Left ventricle myocardium inferior (tissue), 1 donor: Measurements from ENCODE around the gene URB1. TPM values are rescaled to one million over a fixed set of nuclear protein-coding genes. Genes with fewer than 3 reads are reported as not detected.
A peak's percentile ranks its signal among the peaks of the same experiment; 100 is the strongest.

Source experiments
- DNase-seq: peaks from one replicate; pipeline ENCODE4 v3.0.0-alpha.2; 2020
- H3K27ac ChIP-seq: fragments of 200-600 bp; replicated peaks from 2 replicates; pipeline ENCODE4 v1.8.0; 2021
- H3K27me3 ChIP-seq: fragments of 200-600 bp; 2 replicates; pipeline ENCODE4 v1.8.0; 2021; ENCODE audit warnings: low read depth
- H3K36me3 ChIP-seq: fragments of 200-600 bp; 2 replicates; pipeline ENCODE4 v1.8.0; 2021
- H3K4me1 ChIP-seq: fragments of 200-600 bp; 2 replicates; pipeline ENCODE4 v1.8.0; 2021
- H3K4me3 ChIP-seq: fragments of 200-600 bp; 2 replicates; pipeline ENCODE4 v1.8.0; 2021; ENCODE audit warnings: mild to moderate bottlenecking, moderate library complexity
- H3K9me3 ChIP-seq: fragments of 200-600 bp; replicated peaks from 2 replicates; pipeline ENCODE4 v1.8.0; 2021
- intact Hi-C: fragments of 100-400 bp; cut with micrococcal nuclease; formaldehyde crosslinking; loops from one replicate; pipeline ENCODE4 v1.11.0; 2022
- total RNA-seq: library from RNA; stranded (reverse); fragmentation: NEBNext Ultra II Directional; extraction: Animal tissue kit (Norgen Biotek cat#: 25700); gene quantifications from one replicate; pipeline ENCODE4 v1.2.1, GENCODE V29; 2021
- TF ChIP-seq, protein P1 (sequence below): fragments of 200-600 bp; IDR thresholded peaks from 2 replicates; pipeline ENCODE4 v1.8.0; 2021; ENCODE audit warnings: antibody characterized with exemption, mild to moderate bottlenecking, borderline replicate concordance
- donor health status: DM: no; HTN: yes; CAD: no; lungs with severe emphysema.

Gene URB1
- total RNA-seq, 1 donor from 2014 or later, result 13.8 TPM

DNA sequence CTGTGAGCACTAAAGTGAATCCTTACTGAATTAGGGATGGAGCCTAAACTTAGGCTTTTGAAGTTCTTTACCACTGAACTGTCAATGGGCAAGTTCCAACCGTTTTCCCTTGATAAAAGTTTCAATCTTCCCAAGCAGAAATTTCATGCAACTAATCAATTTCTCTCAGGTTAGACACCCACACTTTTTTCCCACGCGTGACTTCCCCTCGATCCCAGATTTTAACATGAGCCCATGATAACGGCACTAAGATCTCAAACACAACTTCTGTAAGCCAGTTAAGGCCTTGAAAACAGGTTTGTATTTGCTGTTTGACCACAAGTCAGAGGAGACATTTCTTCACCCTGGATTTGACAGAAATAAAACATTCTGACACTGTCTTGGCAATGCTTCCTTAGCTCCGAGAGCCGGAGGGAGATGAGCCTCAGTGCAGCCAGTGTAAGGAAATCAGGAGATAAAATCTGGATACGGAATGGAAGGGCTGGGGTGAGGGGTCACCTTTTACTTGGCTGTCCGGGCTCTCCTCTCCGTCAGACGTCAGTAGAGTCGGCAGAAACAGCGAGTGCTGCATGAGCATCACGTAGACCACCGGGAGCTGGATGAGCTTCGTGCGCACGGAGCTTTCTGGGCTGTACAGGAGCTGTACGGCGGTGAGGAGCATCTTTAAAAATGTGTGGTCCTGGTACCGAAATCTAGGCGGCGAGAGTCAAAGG, 54.4 kb downstream of the URB1 start:
- intact Hi-C loops, result no loop called here
- H3K9me3 ChIP-seq, result no peaks in the 10 kb centered on the region
- no peaks in the 10 kb centered on the region for H3K4me1 ChIP-seq
- DNase-seq, result no peak
- H3K4me3 ChIP-seq, result no peak overlapping the region
- no peaks in the 10 kb centered on the region for H3K27me3 ChIP-seq
- TF ChIP-seq, protein P1, sequence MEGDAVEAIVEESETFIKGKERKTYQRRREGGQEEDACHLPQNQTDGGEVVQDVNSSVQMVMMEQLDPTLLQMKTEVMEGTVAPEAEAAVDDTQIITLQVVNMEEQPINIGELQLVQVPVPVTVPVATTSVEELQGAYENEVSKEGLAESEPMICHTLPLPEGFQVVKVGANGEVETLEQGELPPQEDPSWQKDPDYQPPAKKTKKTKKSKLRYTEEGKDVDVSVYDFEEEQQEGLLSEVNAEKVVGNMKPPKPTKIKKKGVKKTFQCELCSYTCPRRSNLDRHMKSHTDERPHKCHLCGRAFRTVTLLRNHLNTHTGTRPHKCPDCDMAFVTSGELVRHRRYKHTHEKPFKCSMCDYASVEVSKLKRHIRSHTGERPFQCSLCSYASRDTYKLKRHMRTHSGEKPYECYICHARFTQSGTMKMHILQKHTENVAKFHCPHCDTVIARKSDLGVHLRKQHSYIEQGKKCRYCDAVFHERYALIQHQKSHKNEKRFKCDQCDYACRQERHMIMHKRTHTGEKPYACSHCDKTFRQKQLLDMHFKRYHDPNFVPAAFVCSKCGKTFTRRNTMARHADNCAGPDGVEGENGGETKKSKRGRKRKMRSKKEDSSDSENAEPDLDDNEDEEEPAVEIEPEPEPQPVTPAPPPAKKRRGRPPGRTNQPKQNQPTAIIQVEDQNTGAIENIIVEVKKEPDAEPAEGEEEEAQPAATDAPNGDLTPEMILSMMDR, result no peak
- no peak overlapping the region for H3K27ac ChIP-seq
- H3K36me3 ChIP-seq, result peaks cover 94% of the 10 kb centered on the region

DNA sequence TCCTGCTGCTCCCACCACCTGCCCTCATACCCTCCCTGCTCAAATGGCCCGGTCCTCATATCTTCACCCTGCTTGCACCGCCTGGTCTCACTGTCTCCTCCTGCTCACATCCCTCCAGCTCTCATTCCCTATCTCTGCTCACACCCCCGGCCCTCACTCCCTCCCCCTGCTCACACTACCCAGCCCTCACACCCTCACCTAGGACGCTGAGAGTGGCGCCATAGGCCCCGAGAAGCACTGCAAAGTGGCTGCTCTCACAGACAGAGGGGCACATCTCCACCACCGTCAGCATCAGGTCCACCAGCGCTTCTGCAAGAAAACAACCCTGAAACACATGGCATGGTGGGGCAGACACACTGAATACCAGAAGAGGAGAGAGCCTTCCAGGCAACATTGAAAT, 55.6 kb downstream of the URB1 start:
- DNase-seq, result no peak
- Histone ChIP-seq H3K4me1 (no peaks in the 10 kb centered on the region), H3K4me3 (no peak overlapping the region), H3K27ac (peak overlapping the region; percentile 9), H3K27me3 (no peaks in the 10 kb centered on the region), H3K9me3 (no peaks in the 10 kb centered on the region), H3K36me3 (peaks cover 93% of the 10 kb centered on the region)
- intact Hi-C loops, result no loop called here
- TF ChIP-seq, protein P1, result no peak

DNA sequence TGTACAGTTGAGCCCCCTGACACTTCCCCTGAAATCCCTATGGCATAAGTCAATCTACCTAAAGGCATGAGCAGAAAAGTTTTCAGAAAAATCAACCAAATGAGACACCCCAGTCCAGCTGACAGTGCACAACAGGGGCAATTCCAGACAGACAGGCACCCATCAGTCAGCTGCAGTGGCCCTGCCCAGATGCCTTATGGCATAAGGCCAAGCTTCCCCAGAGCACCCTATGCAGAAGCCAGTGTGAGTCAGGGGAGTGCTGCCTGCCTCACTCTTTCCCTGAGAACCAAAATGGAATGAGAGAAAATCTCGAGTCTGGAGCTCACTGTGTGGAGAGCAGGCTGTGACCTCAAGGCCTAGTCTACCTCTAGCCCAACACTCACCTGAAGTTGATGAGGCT, 56.1 kb downstream of the URB1 start:
- no peak for DNase-seq
- H3K9me3 ChIP-seq, result no peaks in the 10 kb centered on the region
- H3K36me3 ChIP-seq, result peaks cover 89% of the 10 kb centered on the region
- no peaks in the 10 kb centered on the region for H3K27me3 ChIP-seq
- TF ChIP-seq, protein P1, result no peak
- peak overlapping the region; percentile 9 for H3K27ac ChIP-seq
- no peak overlapping the region for H3K4me3 ChIP-seq
- H3K4me1 ChIP-seq, result no peaks in the 10 kb centered on the region
- intact Hi-C loops, result no loop called here

DNA sequence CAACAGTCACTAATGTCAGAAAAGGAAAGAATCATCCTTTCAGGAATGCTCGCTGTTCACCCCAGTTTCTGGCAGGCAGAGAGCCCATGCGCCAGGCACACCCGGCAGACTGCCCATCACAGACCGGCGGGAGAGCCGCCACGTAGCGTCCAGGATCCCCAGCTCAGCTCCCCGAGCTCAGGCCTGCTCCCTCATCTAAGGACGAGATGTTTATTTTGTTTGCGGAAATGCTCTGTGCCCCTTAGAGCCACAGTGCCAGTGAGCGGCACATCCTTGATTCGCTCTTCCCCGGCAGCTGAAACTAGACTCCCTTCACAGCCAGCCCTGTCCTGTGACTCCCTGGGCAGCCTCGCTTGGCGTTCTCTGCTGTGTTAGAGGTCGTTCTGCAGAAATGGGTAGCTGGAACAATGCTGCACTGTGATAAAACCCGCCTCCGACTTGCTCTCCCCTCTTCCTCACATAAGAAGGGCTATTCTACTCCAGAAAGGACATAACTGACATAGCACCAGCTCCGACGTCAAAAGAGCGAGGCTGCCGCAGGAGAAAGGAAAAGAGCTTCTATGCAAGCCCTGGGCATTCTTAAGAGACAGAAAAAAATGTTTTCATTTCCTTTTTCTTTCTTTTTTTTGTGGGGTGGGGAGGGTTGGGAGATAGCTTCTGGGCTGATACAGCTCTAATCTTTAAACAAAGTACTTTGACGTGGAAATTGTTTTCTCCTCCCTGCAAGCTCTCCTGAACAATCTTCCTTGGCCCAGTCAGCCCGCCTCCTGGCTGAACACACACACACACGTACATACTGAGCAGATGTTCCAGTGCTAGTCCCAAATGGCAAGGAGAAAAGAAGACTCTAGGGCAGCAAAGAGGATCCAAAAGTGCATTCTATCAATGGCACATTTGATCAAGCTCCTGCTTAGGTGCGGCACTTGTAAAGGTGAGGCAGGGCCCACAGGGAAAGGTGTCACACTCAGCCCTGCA, 56.9 kb downstream of the URB1 start:
- H3K36me3 ChIP-seq, result peaks cover 91% of the 10 kb centered on the region
- H3K4me3 ChIP-seq, result no peak overlapping the region
- intact Hi-C loops, result no loop called here

DNA sequence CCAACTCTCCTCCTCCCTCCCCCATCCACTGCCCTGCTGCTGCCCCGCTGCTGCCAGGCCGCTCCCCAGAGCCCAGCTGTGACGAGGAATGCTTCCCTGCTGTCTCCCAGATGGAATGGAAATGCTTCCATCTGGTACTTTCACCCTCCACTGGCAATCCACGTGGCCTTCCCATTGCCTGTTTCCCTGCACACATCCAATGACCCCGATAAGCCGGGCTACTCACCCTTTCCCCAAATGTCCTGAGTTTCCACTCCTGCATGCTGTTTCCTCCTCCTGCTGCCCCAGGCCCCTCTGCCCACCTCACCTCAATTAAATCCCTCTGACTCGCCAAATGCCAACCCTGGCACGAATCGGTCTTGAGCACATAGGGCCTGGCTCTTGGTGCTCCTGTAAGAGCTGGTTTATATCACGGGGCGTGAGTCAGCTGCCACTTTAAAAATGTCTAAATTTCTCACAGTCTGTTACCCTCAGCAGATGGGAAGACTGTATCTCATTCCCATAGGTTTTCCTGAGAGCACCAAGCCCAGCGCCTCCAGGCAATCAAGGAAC, 57.8 kb downstream of the URB1 start:
- intact Hi-C loops, result no loop called here
- H3K4me3 ChIP-seq, result no peak overlapping the region
- H3K4me1 ChIP-seq, result peaks cover under 1% of the 10 kb centered on the region
- H3K9me3 ChIP-seq, result no peaks in the 10 kb centered on the region
- H3K27me3 ChIP-seq, result no peaks in the 10 kb centered on the region
- H3K27ac ChIP-seq, result peak overlapping the region; percentile 44
- peaks cover 89% of the 10 kb centered on the region for H3K36me3 ChIP-seq
- TF ChIP-seq, protein P1, result no peak
- no peak for DNase-seq

More for the DNA sequence above, 56.9 kb downstream of the URB1 start:
- Histone ChIP-seq H3K4me1 (no peaks in the 10 kb centered on the region), H3K27ac (peak overlapping the region; percentile 44), H3K27me3 (no peaks in the 10 kb centered on the region), H3K9me3 (no peaks in the 10 kb centered on the region)
- TF ChIP-seq, protein P1, result no peak
- no peak for DNase-seq
